ENCODE measurements around the gene SLC13A4.

GRCh38 chr7:135708041-135708440 is 19.9 kb downstream of the SLC13A4 start:
- TF ChIP-seq CTCF (conservative IDR thresholded peaks at IDR 0.05 in 1 of 2, IDR thresholded peaks at IDR 0.05 in 1 of 2; ENCODE audit: low read depth in 1 of 2, low read length in 2 of 2) (no peak), EZH2 (IDR thresholded peaks at IDR 0.05; ENCODE audit: low read length, missing control alignments) (no peak)

Measured in fibroblast of lung (primary cell).